HG03108 (cell line): Measurements from ENCODE around the gene SYNJ2.
"Not testable (repeated sequence)": the region's sequence is repeated elsewhere in the genome, so short reads cannot be mapped to it uniquely, and the experiment has no call there.

ENCODE experiments used
- ATAC-seq: cut with Tn5 transposase; IDR thresholded peaks from one replicate; pipeline ENCODE4 v1.9.1; 2021; ENCODE audit warnings: moderate library complexity; ENCODE audit not compliant: unreplicated experiment

Gene SYNJ2

DNA sequence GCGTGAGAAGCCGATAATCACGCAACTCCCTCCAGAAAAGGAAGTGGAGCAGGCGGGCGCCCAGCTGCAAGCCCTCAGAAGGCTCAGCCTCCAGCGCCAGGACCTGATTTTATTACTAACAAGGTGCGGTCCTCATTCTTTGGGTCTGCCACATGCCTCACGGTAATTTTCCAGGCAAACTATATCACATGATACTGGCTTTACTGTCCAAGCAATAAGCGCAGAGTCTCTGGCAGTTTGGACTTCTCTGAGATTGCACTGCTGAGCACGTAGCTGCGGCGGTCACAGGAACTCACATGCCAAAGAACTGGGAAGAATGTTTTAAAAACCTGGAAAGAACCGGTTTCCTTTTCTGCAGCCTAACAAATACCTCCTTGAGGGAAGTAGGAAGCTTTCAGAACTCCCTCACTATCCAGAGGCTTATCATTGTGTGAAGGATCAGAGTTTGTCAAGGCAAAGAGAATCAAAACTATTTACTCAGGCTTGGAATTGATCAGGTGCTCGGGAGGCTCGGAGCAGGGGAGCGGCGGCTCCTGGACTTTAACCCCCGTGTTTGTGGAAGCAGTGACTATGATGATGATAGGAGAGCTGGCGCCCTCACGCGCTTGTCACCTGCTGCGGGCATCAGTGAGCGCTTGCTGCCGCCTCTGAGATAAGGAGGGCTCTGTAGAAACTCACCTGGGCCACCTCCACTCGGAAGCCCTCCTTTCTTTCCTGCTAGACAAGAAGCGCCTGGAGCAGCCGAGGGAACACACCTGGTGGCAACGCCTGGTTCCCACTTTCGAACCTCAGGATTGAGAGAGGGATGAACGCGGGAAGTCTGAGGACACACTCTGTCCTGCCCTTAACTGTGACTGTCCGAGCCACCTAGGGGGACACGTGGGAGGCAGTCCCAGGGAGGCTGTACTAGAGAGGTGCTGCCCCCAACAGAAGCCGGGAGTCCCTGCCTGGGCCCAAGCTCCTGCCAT, 27.2 kb upstream of the SYNJ2 start:
- no peak for ATAC-seq

DNA sequence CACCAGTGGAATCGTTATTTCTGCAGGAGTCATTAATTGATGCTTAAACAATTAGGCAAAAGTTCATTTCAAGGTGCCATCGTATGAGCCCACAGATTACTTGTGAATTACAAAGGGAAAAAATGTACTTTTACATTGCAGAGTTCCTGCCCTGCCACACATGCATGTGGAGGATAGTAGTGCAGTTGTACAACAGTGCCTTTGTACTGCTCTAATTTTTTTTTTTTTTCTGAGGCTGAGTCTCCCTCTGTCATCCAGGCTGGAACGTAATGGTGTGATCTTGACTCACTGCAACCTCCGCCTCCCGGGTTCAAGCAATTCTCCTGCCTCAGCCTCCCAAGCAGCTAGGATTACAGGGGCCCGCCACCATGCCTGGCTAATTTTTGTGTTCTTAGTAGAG, 26.0 kb upstream of the SYNJ2 start:
- no peak for ATAC-seq

DNA sequence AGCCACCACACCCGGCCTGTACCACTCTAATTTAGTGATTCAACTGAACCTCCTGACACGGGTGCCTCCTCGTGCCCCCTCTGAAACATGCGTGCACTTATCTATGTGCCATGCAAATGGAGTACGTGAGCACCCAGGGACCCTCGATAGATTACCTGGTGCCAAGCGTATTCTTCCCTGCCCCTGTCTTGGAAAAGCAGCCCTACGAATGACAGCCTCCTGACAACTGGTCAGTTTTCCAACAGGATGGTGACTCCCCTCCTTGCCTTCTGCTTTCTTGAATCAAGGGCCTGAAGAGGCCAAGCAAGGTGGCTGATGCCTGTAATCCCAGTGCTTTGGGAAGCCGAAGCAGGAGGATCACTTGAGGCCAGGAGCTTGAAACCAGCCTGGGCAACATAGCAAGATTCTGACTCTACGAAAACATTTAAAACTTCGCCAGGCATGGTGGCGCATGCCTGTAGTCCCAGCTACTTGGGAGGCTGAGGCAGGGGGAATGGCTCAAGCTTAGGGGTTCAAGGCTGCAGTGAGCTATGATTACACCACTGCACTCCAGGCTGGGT, 25.4 kb upstream of the SYNJ2 start:
- ATAC-seq: no peak

DNA sequence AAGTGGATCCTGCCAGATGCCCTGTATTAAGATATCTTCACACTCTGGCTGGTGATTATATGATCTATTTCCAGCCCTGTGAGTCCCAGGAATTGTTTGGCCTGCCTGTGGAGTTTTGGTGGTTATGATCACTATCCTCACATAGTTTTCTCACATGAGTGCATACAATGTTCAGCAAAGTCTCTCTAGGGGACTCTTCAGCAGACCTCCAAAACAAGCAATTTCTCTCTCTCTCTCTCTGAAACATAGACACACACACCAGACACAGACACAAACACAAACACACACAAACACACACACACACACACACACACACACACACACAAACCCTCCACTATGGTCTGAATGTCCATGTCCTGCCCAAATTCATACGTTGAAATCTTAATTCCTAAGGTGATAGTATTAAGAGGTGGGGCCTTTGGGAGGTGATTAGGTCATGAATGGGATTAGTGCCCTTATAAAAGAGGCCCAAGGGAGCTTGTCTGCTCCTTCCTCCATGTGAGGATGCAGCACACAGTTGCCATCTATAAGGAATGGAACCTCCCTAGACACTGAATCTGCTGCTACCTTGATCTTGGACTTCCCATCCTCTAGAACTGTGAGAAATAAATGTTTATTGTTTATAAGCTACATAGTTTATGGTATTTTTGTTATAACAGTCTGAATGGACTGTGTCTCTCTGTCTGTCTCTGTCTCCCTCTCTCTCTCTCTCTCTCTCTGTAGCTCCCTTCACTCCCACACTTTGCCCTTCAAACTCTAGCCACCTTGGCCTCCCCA, 22.0 kb upstream of the SYNJ2 start:
- no peak for ATAC-seq

DNA sequence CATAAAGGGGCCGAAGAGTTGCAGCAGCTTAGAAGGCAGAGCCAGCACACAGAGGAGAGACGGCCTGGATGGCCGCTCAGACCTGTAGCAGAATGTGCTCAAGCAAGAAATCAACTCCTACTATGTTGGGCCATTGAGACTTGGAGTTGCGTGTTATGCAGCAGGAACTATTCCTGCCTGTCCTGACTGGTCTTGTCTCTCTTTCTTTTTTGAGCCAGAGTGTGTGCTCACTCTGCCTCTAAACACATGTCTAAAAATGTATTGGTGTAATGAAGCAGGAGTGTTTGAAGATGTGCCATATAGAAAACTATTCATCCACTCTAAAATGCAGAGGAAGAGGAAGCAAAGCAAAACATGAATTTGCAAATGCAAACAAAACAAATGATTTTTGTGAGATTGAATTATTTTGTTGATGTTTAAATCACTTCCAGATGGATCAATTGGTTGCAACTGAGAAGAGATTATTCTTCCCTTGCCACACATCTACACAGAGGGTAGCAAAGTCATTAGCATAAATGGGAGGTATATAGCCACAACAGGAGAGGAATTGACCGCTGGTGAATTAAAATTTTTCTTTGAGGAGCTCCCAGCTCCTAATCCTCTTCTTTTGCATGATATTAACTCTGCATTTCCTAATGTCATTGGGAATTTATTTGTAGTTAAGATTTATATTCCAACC, 20.4 kb upstream of the SYNJ2 start:
- ATAC-seq: no peak

DNA sequence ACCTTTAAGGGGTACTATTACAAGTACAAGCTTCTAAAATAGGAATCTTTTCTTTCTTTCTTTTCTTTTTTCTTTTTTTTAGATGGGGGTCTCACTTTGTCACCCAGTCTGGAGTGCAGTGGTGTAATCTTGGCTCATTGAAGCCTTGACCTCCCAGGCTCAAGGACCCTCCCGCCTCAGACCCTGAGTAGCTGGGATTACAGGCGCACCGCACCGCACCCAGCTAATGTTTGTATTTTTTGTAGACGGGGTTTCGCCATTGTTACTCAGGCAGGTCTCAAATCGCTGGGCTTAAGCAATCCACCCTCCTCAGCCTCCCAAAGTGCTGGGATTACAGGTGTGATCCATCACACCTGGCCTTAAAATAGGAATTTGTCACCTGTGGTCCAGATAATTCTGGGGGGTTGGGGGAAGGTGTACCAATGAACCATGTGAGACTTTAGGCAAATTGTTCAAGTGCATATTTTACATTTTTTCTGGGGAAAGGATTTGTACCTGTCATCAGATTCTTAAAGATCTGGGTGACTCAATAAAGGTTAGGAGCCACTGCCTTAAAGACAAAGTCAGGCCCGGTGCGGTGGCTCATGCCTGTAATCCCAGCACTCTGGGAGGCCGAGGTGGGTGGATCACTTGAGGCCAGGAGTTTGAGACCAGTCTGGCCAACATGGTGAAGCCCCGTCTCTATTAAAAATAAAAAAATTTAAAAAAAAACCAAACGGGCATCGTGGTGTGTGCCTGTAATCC, 19.7 kb upstream of the SYNJ2 start:
- ATAC-seq: no peak

DNA sequence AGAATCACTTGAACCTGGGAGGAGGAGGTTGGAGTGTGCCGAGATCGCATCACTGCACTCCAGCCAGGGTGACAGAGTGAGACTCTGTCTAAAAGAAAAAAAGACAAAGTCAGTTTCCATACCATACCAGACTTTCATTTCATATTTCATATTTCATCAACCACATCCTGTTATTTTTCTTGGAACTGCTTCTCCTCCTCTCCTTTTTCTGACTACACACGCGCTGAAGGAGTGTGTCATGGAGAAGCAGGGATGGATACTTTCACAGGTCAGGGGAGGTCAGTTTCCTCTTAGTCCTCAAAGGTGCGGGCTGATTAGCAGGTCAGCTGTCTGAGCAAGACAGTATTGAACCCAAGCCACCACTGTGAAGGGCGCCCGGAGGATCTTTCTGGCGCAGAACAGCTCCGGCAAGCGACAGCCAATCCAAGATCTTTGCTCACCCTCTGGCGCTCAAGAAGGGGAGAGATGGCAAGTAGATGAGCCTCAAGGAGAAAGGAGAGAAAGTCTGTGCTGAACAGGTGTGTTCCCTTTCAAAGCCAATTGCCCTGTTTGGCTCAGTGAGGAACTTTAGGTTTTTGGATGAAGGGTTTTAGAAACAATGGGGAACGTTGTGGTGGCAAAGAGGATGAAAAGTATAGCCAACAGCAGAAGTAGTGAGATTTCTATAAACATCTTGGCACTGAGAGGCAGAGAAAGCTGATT, 18.9 kb upstream of the SYNJ2 start:
- no peak for ATAC-seq

DNA sequence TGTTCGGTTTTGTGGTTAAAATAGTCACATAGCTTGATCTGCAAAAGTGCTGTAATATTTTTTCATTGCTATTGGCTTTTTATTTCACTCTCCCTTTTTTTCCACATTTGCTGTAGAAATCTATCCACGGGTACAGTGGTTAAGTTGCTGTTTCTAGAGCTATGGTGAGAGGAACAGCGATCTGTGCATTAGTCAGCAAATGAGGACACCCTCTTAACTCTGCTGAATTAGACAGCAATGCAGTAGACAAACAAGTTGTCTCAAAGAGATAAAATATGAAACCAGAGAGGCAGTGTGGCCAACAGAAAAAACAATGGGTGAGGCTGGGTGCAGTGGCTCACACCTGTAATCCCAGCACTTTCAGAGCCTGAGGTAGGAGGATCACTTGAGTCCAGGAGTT, 17.6 kb upstream of the SYNJ2 start:
- no peak for ATAC-seq

DNA sequence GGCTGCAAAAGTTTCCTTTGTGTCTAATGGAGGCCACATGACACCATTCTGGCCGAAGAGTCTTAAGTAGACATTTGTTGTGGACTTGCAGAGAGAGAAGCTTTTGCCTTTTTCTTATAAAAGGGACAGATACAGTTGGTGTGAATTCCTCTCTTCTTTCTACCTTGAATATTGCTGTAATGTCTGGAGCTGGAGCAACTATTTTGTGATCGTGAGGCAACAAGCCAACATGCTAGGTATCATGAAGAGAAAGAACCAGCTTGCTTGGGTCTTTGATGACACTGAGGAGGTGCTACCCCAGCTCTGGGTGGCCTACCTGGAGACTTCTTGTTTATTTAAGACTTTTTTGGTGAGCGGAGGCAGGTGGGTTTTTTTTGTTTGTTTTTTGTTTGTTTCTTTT, 16.3 kb upstream of the SYNJ2 start:
- ATAC-seq: no peak

DNA sequence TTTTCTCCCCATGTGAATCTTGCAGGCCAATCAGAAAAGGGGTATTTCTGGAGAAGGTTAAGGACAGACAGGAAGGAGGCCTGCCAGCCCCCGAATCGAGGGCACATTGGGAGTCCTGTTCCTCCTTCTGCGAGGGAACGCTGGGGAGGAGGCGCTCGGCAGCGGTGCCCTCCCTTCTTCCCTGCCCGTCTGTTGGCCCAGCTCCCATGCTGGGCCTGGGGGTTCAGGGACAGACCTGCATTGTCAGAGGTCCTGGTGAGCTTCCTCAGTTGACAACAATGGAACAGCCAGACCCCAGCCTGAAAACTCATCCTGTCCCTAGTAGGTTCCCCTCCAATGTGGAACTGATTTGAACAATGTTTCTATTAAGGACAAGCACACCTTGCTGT, 15.1 kb upstream of the SYNJ2 start:
- ATAC-seq: no peak

DNA sequence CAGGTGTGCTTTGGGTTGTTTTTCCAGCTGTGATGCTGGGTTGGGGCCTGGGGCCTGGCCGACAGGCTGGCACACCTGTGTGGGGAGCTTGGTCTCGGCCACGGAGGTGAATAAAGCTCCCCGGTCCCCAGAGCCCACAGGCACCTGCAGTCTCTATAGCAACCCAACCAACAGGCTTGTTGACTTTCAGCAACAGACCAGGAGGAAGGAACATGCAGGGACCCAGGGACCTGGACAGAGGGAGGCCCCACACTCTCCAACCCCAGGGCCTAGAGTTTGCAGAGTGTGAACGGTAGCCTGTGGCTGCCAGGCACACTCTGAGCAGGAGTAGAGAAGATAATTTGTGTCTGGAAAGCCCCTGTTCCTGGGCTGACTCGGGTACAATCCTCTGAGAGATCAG, 14.6 kb upstream of the SYNJ2 start:
- ATAC-seq: no peak

DNA sequence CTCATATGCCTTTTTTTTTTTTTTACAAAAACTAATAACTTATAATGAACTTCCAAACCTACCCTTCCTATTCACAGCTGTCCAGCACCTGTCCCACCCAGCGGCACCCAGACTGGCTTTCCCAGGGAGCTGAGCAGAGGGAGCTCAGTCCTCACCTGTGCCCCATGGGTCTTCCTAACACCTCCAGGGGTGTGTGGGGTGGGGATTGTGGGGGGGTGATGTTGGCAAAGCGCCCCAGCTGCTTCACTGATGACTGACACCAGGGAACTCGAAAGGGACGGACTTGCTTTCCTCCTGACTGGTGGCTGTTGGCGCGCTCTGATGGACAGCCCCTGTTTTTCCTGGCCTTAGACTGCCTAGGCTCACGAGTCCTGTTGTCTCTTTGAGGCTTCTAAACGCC, 14.2 kb upstream of the SYNJ2 start:
- no peak for ATAC-seq

DNA sequence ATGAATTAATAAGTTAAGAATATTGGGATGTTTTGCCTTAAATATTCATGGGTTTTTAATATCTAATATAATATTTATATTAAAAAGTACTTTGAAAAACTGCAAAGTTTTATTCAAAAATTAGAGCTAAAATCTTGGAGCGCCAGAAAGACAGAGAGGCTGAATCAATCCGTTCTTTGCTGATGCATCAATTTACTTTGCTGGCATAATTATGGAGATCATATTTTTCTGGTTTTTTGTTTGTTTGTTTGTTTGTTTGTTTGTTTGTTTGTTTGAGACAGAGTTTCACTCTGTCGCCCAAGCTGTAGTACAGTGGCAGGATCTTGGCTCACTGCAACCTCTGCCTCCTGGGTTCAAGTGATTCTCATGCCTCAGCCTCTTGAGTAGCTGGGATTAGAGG, 9.5 kb upstream of the SYNJ2 start:
- not testable (repeated sequence) for ATAC-seq

DNA sequence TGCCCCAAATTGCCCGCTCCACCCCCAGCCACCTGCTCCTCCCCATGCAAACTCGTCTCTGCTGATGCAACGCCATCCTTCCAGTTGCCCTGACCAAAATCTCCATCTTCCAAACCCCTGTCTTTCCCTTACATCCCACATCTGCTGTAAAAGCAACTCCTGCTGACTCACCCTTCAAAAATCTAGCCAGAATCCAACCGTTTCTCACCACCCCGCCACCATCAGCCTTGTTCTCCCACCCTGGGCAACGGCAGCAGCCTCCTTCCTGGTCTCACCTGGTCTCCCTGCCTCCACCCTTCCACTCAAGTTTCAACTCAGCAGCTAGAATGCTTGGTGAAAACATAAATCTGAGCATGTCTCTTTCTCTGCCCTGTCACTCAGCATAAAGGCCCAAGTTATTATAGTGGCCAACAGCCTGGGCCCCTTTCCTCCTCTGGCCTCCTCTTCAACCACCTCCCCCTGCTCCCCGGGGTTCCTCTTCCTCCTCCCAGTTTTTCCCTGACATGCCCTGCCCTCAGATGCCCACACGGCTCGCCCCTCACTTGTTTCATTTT, 7.2 kb upstream of the SYNJ2 start:
- no peak for ATAC-seq

DNA sequence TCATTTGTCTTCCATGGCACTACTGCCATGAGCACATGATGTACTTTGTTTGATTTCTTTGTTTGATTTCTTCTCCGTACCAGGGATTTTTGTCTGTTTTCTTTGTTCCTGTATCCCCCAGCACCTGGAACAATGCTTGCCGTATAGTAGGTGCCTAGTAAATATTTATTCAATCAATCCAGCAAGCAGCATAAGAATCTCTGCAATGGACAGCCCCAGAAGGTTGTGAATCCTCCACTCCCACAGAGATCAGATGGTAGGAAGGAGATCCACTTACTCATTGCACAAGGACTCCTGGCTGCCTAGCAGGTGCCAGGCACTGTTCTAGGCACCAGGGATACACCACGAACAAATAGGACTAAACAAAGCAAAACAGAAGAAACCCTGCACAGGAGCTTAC, 6.7 kb upstream of the SYNJ2 start:
- ATAC-seq: no peak

DNA sequence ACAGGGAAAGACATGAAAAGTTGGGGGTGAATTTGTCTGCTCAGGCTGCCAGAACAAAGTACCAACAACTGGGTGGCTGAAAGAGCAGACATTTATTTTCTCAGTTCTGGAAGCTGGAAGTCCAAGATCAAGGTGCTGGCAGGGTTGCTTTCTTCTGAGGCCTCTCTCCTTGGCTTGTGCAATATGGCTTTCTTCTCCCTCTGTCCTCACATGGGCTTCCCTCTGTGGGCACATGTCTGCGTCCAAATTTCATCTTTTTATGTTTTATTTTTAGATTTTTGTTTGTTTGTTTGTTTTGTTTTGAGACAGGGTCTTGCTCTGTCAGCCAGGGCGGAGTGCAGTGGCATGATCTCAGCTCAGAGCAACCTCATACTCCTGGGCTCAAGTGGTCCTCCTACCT, 6.2 kb upstream of the SYNJ2 start:
- no peak for ATAC-seq

DNA sequence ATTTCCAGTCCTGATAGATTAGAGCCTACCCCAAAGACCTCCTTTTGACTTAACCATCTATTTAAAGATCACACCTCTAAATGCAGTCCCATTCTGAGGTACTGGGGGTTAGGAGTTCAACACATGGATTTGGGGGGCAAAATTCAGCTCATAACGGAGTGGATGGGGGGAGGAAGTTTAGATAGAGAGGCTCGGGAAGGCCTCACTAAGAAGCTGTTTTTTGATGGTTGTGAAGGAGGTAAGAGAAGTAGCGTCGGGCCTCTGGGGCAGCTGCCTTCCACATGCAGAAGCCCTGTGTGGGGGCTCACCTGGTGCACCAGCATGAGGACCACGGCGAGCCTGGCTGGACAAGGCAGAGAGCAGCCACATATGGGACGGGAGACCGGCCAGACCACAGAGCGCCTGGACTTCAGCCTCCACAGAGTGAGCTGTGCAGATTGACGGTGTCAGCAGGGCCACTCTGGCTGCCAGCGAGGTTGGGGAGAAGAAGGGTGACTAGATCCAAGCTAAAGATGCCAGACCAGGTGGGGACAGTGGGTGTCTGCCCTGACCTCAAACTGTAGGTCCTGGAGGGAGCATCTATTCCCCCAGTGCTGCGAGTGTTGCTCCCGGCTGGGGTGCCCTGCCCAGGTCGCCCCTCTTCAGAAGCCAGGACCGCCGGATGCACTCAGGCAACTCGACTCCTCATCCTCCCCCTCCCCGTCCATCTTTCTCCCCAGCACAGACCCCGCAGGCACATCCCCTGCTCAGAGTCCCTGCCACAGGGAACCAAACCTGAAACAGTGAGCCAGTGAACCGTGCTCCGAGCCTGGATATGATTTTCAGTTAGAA, 5.1 kb upstream of the SYNJ2 start:
- ATAC-seq: no peak

DNA sequence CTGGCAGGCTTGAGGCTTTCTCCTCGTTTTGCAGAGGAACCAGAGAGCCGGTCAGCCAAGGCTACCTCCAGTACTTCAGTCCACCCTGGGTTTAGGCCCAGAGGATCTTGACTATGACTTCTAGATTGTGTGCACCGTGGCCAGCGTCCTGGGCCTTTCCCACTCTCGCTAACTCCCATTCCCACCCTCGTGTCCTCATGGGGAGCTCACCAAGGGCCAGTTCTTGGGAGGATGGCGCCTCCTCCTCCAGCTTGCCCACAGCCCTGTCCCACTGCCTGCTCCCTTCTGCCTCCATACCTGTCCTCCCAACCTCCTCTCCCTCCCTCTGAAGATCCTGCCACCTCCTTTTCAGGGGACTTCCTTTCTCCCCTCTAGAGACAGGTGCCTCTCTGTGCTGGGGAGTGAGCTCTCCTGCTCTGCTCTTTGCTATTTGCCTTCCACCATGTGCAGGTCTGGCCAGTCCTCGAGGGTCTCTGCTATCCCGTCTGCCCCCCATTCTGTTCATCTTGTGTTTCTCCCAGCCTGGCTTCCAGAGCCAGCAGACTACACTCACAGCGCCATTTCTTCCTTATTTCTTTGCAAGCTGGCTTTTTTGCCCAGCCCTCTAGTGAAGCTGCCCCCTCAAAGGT, 4.4 kb upstream of the SYNJ2 start:
- ATAC-seq: no peak
